ENCODE results near the gene ATP13A2. TPM values are rescaled to one million over a fixed set of nuclear protein-coding genes. Genes with fewer than 3 reads are reported as not detected.
A peak's percentile ranks its signal among the peaks of the same experiment; 100 is the strongest.

Gene ATP13A2
- total RNA-seq, 1 donor from 2014 or later = 77.1 TPM

GRCh38 chr1:17001760-17002523, 9.8 kb downstream of the ATP13A2 start:
- no peak for DNase-seq (ENCODE audit: low read depth)

GRCh38 chr1:16999863-17000262, 11.9 kb downstream of the ATP13A2 start:
- no peak for DNase-seq (ENCODE audit: low read depth)

- no peak for DNase-seq (ENCODE audit: low read depth)
Measured at GRCh38 chr1:16998589-16998988, 13.1 kb downstream of the ATP13A2 start.

- DNase-seq (ENCODE audit: low read depth) = no peak
Measured at GRCh38 chr1:16996845-16997244, 14.9 kb downstream of the ATP13A2 start.

- no peak for DNase-seq (ENCODE audit: low read depth)
Measured at GRCh38 chr1:16993521-16994038, 18.1 kb downstream of the ATP13A2 start.

- no peak for DNase-seq (ENCODE audit: low read depth)
Measured at GRCh38 chr1:16992675-16993074, 19.1 kb downstream of the ATP13A2 start.

- no peak for DNase-seq (ENCODE audit: low read depth)
Measured at GRCh38 chr1:16992102-16992501, 19.6 kb downstream of the ATP13A2 start.

- DNase-seq (ENCODE audit: low read depth) = no peak
Measured at GRCh38 chr1:16991571-16991970, 20.2 kb downstream of the ATP13A2 start.

GRCh38 chr1:16989676-16990391, 21.9 kb downstream of the ATP13A2 start:
- DNase-seq (ENCODE audit: low read depth) = no peak

GRCh38 chr1:16988210-16988609, 23.5 kb downstream of the ATP13A2 start:
- no peak for DNase-seq (ENCODE audit: low read depth)

- DNase-seq (ENCODE audit: low read depth) = no peak
Measured at GRCh38 chr1:16986962-16987361, 24.8 kb downstream of the ATP13A2 start.

- no peak for DNase-seq (ENCODE audit: low read depth)
Measured at GRCh38 chr1:16986560-16986959, 25.2 kb downstream of the ATP13A2 start.

GRCh38 chr1:16986113-16986512, 25.6 kb downstream of the ATP13A2 start:
- DNase-seq (ENCODE audit: low read depth) = no peak

- peak; percentile 13 for DNase-seq (ENCODE audit: low read depth)
Measured at GRCh38 chr1:16984717-16985116, 27.0 kb downstream of the ATP13A2 start.

GRCh38 chr1:16983649-16984048, 28.1 kb downstream of the ATP13A2 start:
- no peak for DNase-seq (ENCODE audit: low read depth)

- no peak for DNase-seq (ENCODE audit: low read depth)
Measured at GRCh38 chr1:16982902-16983301, 28.8 kb downstream of the ATP13A2 start.

GRCh38 chr1:16981269-16981849, 30.4 kb downstream of the ATP13A2 start:
- peak; percentile 40 for DNase-seq (ENCODE audit: low read depth)

GRCh38 chr1:16980473-16981268, 31.1 kb downstream of the ATP13A2 start, which contains the start of gene MFAP2:
MFAP2 (minus strand) TSS chr1:16980620; CDS start chr1:16978273, 2,347 bp downstream.
- DNase-seq (ENCODE audit: low read depth) = no peak

GRCh38 chr1:16979475-16980327, 32.0 kb downstream of the ATP13A2 start:
- no peak for DNase-seq (ENCODE audit: low read depth)

- DNase-seq (ENCODE audit: low read depth) = no peak
Measured at GRCh38 chr1:16978567-16979474, 32.9 kb downstream of the ATP13A2 start.
